Endothelial cell of umbilical vein (primary cell): ENCODE results near the gene PRPF40A. TPM values are rescaled to one million over a fixed set of nuclear protein-coding genes. Genes with fewer than 3 reads are reported as not detected.

Source experiments
- BruUV-seq: library from RNA; stranded (reverse); fragments of 400-500 nt; replicated peaks from 2 replicates; lab custom pipeline; 2021; lab: Mats Ljungman, UMichigan
- CTCF ChIA-PET: fragments of 300-600, 350-600 bp; sonication (Branson Sonifier 250); formaldehyde crosslinking; loops from one replicate; lab custom pipeline; 2021; ENCODE audit warnings: antibody characterized with exemption, inconsistent platforms; lab: Charles Lee
- POLR2A ChIA-PET: fragments of 300-600, 350-600 bp; sonication (Branson Sonifier 250); formaldehyde crosslinking; loops from one replicate; lab custom pipeline; 2021; ENCODE audit warnings: antibody characterized with exemption, inconsistent platforms; lab: Charles Lee
- DNase-seq: peaks from one replicate; pipeline ENCODE4 v3.0.0-alpha.2; 2011; ENCODE audit warnings: low read depth, low spot score
- FAIRE-seq: peaks from 2 replicates; lab custom pipeline; 2011; peaks lifted over from hg19 to GRCh38; lab: Jason Lieb, UNC
- H2AFZ ChIP-seq: 2 replicates; pipeline ENCODE4 v1.6.0; 2012; ENCODE audit warnings: low read depth, low read length, control low read depth, inconsistent platforms
- H3K27ac ChIP-seq: 2 replicates; pipeline ENCODE4 v1.5.1; 2011; ENCODE audit warnings: low read depth, mild to moderate bottlenecking, control low read depth, low read length, moderate library complexity; ENCODE audit not compliant: insufficient read depth
- H3K27me3 ChIP-seq, 2 experiments: 2 replicates each; pipeline versions ENCODE4 v1.6.0 to v1.6.1; 2011; ENCODE audit warnings: low read length in 2 of 2, mixed read lengths in 1 of 2; ENCODE audit not compliant: control insufficient read depth in 2 of 2, insufficient read depth in 2 of 2
- H3K36me3 ChIP-seq, 2 experiments: 2 replicates in 1 of 2; 3 replicates in 1 of 2; pipeline ENCODE4 v1.5.1; 2011; ENCODE audit warnings: low read length in 2 of 2, mild to moderate bottlenecking in 1 of 2, moderate library complexity in 1 of 2; ENCODE audit not compliant: control insufficient read depth in 2 of 2, insufficient read depth in 2 of 2; ENCODE audit errors: extremely low read depth in 1 of 2
- H3K4me1 ChIP-seq: 3 replicates; pipeline ENCODE4 v1.5.1; 2011; ENCODE audit warnings: mild to moderate bottlenecking, low read length; ENCODE audit not compliant: control insufficient read depth, insufficient read depth; ENCODE audit errors: extremely low read depth
- H3K4me2 ChIP-seq: 2 replicates; pipeline ENCODE4 v1.6.1; 2011; ENCODE audit warnings: low read length, control low read depth, mixed read lengths; ENCODE audit not compliant: insufficient read depth
- H3K4me3 ChIP-seq, 3 experiments: fragments of 200-600 bp in 1 of 3; sonication (generic), shearing (Covaris generic) in 1 of 3; replicated peaks in 1 of 3; 2 replicates each; pipeline ENCODE4 v1.5.1; 2011 to 2016; ENCODE audit warnings: control low read depth in 3 of 3, low read length in 3 of 3, mild to moderate bottlenecking in 2 of 3, inconsistent platforms in 1 of 3, low read depth in 1 of 3, moderate library complexity in 1 of 3; ENCODE audit not compliant: insufficient read depth in 1 of 3
- H3K79me2 ChIP-seq: 2 replicates; pipeline ENCODE4 v1.6.0; 2012; ENCODE audit warnings: low read length, inconsistent platforms; ENCODE audit not compliant: control insufficient read depth, insufficient read depth
- H3K9ac ChIP-seq: replicated peaks from 2 replicates; pipeline ENCODE3; 2011; ENCODE audit warnings: low read length, control low read depth; ENCODE audit not compliant: insufficient read depth; ENCODE audit errors: extremely low read depth
- H3K9me1 ChIP-seq: replicated peaks from 3 replicates; pipeline ENCODE4 v1.6.0; 2011; ENCODE audit warnings: mild to moderate bottlenecking, low read length; ENCODE audit not compliant: control insufficient read depth, insufficient read depth; ENCODE audit errors: extremely low read depth
- H3K9me3 ChIP-seq: replicated peaks from 2 replicates; pipeline ENCODE4 v1.5.1; 2012; ENCODE audit warnings: low read length, inconsistent platforms; ENCODE audit not compliant: control insufficient read depth, insufficient read depth
- H4K20me1 ChIP-seq: replicated peaks from 2 replicates; pipeline ENCODE3; 2011; ENCODE audit warnings: mild to moderate bottlenecking, low read length; ENCODE audit not compliant: control insufficient read depth, insufficient read depth; ENCODE audit errors: extremely low read depth
- EZH2 ChIP-seq: IDR thresholded peaks from 2 replicates; pipeline ENCODE4 v1.6.1; 2012; ENCODE audit warnings: borderline replicate concordance, low read depth, mild to moderate bottlenecking, moderate library complexity, low read length, inconsistent platforms; ENCODE audit not compliant: severe bottlenecking
- FOS ChIP-seq: IDR thresholded peaks from 2 replicates; pipeline ENCODE4 v1.6.1; 2011; ENCODE audit warnings: mild to moderate bottlenecking, low read length, moderate library complexity, borderline replicate concordance; ENCODE audit not compliant: insufficient read depth
- GATA2 ChIP-seq: IDR thresholded peaks from 2 replicates; pipeline ENCODE4 v1.7.0; 2011; ENCODE audit warnings: low read depth, mild to moderate bottlenecking, moderate library complexity, mixed read lengths, low read length; ENCODE audit not compliant: insufficient read length, insufficient read depth
- JUN ChIP-seq: IDR thresholded peaks from 2 replicates; pipeline ENCODE4 v1.6.1; 2011; ENCODE audit warnings: borderline replicate concordance, low read depth; ENCODE audit not compliant: insufficient read length, insufficient read depth
- MAX ChIP-seq: IDR thresholded peaks from 2 replicates; pipeline ENCODE4 v1.6.1; 2011; ENCODE audit not compliant: insufficient read depth, insufficient read length
- POLR2AphosphoS5 ChIP-seq: IDR thresholded peaks from 2 replicates; pipeline ENCODE4 v1.6.1; 2012; ENCODE audit warnings: low read depth, mild to moderate bottlenecking, control low read depth, low read length, moderate library complexity; ENCODE audit not compliant: insufficient read depth
- dilution Hi-C: fragments of 300-500 bp; cut with MboI; formaldehyde crosslinking; loops from one replicate; pipeline ENCODE4 v1.15.0; 2019; ENCODE audit warnings: low sequenced_read_pairs; ENCODE audit not compliant: extremely low pct_ligation_motif_present
- intact Hi-C: fragments of 100-400 bp; cut with micrococcal nuclease; formaldehyde crosslinking; loops from one replicate; pipeline ENCODE4 v1.10.0; 2022
- polyA plus RNA-seq, 4 experiments: library from polyadenylated mRNA; depleted of rRNA in 3 of 4; stranded (reverse) in 3 of 4; unstranded in 1 of 4; fragments of >200 nt; gene quantifications; 2 replicates each; pipeline versions ENCODE4 v1.2.1 to v1.2.3, GENCODE V29; 2011 to 2012; ENCODE audit warnings: missing spikeins in 1 of 4
- total RNA-seq: library from RNA; stranded (reverse); gene quantifications from 2 replicates; pipeline ENCODE4 v1.2.3, GENCODE V29; 2021
- TF ChIP-seq, protein P1 (sequence below), 2 donors: IDR thresholded peaks; 1 replicate in 1 of 2; 2 replicates in 1 of 2; pipeline ENCODE4 v1.5.1; 2011; ENCODE audit warnings: low read length in 2 of 2, mild to moderate bottlenecking in 2 of 2, moderate library complexity in 2 of 2, control low read depth in 1 of 2, inconsistent platforms in 1 of 2, low read depth in 1 of 2; ENCODE audit not compliant: insufficient read depth in 1 of 2; ENCODE audit errors: extremely low read depth in 1 of 2

Gene PRPF40A
- total and polyA plus RNA-seq, 2 donors (not counting 3 experiments of a cell fraction or from before 2014, with no cell fraction given): 58.2 to 123 TPM

DNA sequence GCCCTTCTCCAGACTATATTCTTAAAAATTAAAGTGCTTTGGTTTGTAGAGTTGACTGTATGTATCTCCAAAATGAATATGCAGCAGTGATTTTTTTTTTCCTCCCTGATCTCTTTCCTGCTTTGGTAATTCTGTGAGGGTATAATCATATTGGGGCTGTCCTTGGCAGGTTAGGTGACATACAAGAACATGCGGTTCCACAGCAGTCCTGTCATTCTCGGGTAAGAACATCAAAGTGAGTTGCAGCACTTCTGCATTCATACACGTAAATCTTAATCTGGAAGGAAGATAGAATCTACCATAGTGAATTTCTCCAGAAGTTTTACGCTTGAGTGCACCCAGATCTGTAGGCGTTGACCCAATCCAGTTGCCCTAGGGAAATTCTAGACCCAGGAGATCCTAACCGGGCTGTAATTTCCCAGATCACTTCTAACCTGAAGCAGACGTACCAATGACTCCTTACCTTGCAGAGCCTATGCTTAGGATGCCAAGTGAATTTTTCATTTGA lies 109.4 kb downstream of the PRPF40A start:
- BruUV-seq: no TSS peak
- H3K4me1 ChIP-seq: peaks cover 12% of the 10 kb centered on the region
- ChIA-PET CTCF (no interaction called here), POLR2A (no interaction called here)
- H3K9ac ChIP-seq: no peak overlapping the region
- dilution Hi-C loops (no loop called here), intact Hi-C loops (no loop called here)
- H3K27ac ChIP-seq: no peak overlapping the region
- DNase-seq (no peak), FAIRE-seq (no peak)
- H4K20me1 ChIP-seq: no peaks in the 10 kb centered on the region
- TF ChIP-seq FOS: no peak
- TF ChIP-seq EZH2: no peak
- TF ChIP-seq GATA2: no peak
- no peaks in the 10 kb centered on the region for H3K79me2 ChIP-seq
- H3K36me3 ChIP-seq: peaks cover 0 to 3% of the 10 kb centered on the region in 2 experiments
- H3K9me3 ChIP-seq: no peaks in the 10 kb centered on the region
- H2AFZ ChIP-seq: no peak overlapping the region
- no peaks in the 10 kb centered on the region for H3K9me1 ChIP-seq
- no peak overlapping the region for H3K4me2 ChIP-seq
- H3K4me3 ChIP-seq: no peak overlapping the region
- H3K27me3 ChIP-seq: no peaks in the 10 kb centered on the region

DNA sequence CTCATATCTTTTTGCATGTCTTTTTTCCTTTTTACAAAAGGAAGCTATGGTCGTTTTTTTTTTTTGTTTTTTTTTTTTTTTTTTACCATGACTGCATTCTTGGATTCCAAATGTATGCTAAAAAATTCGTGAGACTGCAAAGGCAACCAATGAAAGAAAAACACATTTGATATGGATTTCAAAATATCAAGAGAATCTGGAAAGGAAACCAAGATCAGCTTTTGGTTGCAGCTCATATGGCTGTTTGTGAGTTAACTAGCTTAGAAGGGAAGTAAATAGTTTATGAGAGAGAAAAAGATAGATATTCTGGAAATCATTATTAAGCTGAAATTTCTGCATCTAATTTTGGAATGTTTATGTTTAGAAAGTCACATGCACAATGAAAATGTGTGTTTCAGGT lies 110.3 kb downstream of the PRPF40A start:
- H3K79me2 ChIP-seq: no peaks in the 10 kb centered on the region
- H3K4me1 ChIP-seq: peaks cover 5% of the 10 kb centered on the region
- DNase-seq (no peak), FAIRE-seq (no peak)
- peaks cover 0 to 3% of the 10 kb centered on the region in 2 experiments for H3K36me3 ChIP-seq
- POLR2A ChIA-PET: interaction anchor here (0.6 to 0.7 kb wide), 3 partner anchors 8 to 13 kb away, joined by 3 to 7 read pairs (median 5); no protein-coding TSS in a partner anchor
- no peak for TF ChIP-seq POLR2AphosphoS5
- TF ChIP-seq JUN: no peak
- no peak for TF ChIP-seq FOS
- TF ChIP-seq, protein P1, sequence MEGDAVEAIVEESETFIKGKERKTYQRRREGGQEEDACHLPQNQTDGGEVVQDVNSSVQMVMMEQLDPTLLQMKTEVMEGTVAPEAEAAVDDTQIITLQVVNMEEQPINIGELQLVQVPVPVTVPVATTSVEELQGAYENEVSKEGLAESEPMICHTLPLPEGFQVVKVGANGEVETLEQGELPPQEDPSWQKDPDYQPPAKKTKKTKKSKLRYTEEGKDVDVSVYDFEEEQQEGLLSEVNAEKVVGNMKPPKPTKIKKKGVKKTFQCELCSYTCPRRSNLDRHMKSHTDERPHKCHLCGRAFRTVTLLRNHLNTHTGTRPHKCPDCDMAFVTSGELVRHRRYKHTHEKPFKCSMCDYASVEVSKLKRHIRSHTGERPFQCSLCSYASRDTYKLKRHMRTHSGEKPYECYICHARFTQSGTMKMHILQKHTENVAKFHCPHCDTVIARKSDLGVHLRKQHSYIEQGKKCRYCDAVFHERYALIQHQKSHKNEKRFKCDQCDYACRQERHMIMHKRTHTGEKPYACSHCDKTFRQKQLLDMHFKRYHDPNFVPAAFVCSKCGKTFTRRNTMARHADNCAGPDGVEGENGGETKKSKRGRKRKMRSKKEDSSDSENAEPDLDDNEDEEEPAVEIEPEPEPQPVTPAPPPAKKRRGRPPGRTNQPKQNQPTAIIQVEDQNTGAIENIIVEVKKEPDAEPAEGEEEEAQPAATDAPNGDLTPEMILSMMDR (IDR thresholded peaks at IDR 0.05; ENCODE audit: extremely low read depth in 1 of 2, insufficient read depth in 1 of 2, low read depth in 1 of 2, low read length in 2 of 2): no peak
- TF ChIP-seq MAX: no peak
- no peaks in the 10 kb centered on the region for H3K9me3 ChIP-seq
- CTCF ChIA-PET: interaction anchor here (0.6 to 1.4 kb wide), 5 partner anchors 8 to 418 kb away, joined by 3 to 8 read pairs (median 4); no protein-coding TSS in a partner anchor
- no peaks in the 10 kb centered on the region for H3K27me3 ChIP-seq
- BruUV-seq: no TSS peak
- no peak overlapping the region for H3K4me2 ChIP-seq
- no peaks in the 10 kb centered on the region for H4K20me1 ChIP-seq
- no peak overlapping the region for H2AFZ ChIP-seq
- dilution Hi-C loops: no loop called here
- no peaks in the 10 kb centered on the region for H3K9me1 ChIP-seq
- H3K27ac ChIP-seq: no peak overlapping the region
- intact Hi-C loops: no loop called here
- H3K9ac ChIP-seq: no peak overlapping the region
- no peak overlapping the region for H3K4me3 ChIP-seq
